Right atrium auricular region (tissue), 2 donors: ENCODE data around the gene TECPR2. TPM values are rescaled to one million over a fixed set of nuclear protein-coding genes. Genes with fewer than 3 reads are reported as not detected.

Source experiments
- DNase-seq: peaks from one replicate; pipeline ENCODE4 v3.0.0-alpha.2; 2019; ENCODE audit warnings: low spot score
- H3K27ac ChIP-seq, 2 donors: fragments of 200-600 bp; sonication (generic); 1 replicate in 1 of 2; 2 replicates in 1 of 2; pipeline ENCODE4 v1.5.1; 2016 to 2019
- H3K27me3 ChIP-seq, 2 donors: fragments of 200-600 bp; sonication (generic); one replicate each; pipeline versions ENCODE4 v1.5.1 to v1.6.0; 2017 to 2019
- H3K36me3 ChIP-seq: fragments of 200-600 bp; sonication (generic); one replicate; pipeline ENCODE4 v1.5.1; 2016
- H3K4me1 ChIP-seq, 2 donors: fragments of 200-600 bp; sonication (generic); one replicate each; pipeline versions ENCODE4 v1.5.1 to v1.6.0; 2017 to 2019
- H3K4me3 ChIP-seq, 2 donors: fragments of 200-600 bp; sonication (generic); 1 replicate in 1 of 2; 2 replicates in 1 of 2; pipeline ENCODE4 v1.5.1; 2017 to 2019; ENCODE audit warnings: mild to moderate bottlenecking in 1 of 2, moderate library complexity in 1 of 2
- H3K9me3 ChIP-seq, 2 donors: fragments of 200-600 bp; sonication (generic); one replicate each; pipeline ENCODE4 v1.5.1; 2019
- total RNA-seq, 2 donors: library from RNA; depleted of rRNA; stranded (reverse); fragments of >200 nt; gene quantifications; one replicate each; pipeline ENCODE4 v1.1.0, GENCODE V29; 2016
- TF ChIP-seq, protein P1 (sequence below), 2 donors: fragments of 200-600 bp; sonication (generic); IDR thresholded peaks; one replicate each; pipeline ENCODE4 v1.5.1; 2019; ENCODE audit warnings: antibody characterized with exemption in 2 of 2

TECPR2 gene, protein sequence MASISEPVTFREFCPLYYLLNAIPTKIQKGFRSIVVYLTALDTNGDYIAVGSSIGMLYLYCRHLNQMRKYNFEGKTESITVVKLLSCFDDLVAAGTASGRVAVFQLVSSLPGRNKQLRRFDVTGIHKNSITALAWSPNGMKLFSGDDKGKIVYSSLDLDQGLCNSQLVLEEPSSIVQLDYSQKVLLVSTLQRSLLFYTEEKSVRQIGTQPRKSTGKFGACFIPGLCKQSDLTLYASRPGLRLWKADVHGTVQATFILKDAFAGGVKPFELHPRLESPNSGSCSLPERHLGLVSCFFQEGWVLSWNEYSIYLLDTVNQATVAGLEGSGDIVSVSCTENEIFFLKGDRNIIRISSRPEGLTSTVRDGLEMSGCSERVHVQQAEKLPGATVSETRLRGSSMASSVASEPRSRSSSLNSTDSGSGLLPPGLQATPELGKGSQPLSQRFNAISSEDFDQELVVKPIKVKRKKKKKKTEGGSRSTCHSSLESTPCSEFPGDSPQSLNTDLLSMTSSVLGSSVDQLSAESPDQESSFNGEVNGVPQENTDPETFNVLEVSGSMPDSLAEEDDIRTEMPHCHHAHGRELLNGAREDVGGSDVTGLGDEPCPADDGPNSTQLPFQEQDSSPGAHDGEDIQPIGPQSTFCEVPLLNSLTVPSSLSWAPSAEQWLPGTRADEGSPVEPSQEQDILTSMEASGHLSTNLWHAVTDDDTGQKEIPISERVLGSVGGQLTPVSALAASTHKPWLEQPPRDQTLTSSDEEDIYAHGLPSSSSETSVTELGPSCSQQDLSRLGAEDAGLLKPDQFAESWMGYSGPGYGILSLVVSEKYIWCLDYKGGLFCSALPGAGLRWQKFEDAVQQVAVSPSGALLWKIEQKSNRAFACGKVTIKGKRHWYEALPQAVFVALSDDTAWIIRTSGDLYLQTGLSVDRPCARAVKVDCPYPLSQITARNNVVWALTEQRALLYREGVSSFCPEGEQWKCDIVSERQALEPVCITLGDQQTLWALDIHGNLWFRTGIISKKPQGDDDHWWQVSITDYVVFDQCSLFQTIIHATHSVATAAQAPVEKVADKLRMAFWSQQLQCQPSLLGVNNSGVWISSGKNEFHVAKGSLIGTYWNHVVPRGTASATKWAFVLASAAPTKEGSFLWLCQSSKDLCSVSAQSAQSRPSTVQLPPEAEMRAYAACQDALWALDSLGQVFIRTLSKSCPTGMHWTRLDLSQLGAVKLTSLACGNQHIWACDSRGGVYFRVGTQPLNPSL (N-terminal part only)
- 10 to 100 TPM; 13.2 to 15.5 TPM for total RNA-seq

DNA sequence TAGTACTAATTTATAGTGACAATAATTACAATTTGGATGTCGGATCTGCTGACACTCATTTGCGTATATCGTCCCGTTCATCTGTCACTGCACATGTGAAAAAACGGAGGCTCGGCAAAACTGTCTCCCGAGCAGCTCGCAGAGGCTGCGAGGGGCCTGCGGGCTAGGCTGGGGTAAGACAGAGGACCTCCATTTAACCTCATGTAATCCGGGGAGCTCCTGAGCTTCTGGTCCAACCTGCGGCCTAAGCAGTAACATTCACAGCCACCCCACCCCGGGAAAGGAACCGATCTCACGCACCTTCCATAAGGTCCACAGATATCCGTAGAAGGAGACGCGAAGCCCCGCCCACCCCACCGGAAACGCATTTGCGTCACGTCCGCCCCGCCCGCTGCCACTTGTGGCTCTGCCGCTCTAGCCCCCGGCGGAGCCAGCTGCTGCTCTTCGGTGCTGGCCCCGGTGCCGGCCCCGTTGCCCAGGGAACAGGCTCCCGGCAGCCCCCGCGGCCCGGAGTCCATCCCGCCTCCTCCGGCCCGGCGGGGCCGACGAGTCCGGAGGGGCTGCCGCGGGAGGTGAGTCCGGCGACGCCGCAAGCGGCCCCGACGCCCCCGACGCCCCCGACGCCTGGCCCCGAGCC, at the start of gene TECPR2, which contains the start of gene CINP:
Gene TECPR2 (plus strand): TSS at position 397 of the 637 bp plus-strand sequence. CDS start 13,781 bp downstream, outside the sequence.
Gene CINP (minus strand): TSS at position 346 of the 637 bp plus-strand sequence. CDS start 39 bp downstream, at position 307.
- Histone ChIP-seq H3K27ac (peak within 1 kb of the TSS; percentile 96 to 97), H3K27me3 (no peaks in the 10 kb centered on the region), H3K9me3 (no peaks in the 10 kb centered on the region), H3K4me1 (peaks cover 0 to 26% of the 10 kb centered on the region in 2 donors), H3K4me3 (peak within 1 kb of the TSS; percentile 83 to 98), H3K36me3 (peaks cover 6% of the 10 kb centered on the region)
- TF ChIP-seq, protein P1, sequence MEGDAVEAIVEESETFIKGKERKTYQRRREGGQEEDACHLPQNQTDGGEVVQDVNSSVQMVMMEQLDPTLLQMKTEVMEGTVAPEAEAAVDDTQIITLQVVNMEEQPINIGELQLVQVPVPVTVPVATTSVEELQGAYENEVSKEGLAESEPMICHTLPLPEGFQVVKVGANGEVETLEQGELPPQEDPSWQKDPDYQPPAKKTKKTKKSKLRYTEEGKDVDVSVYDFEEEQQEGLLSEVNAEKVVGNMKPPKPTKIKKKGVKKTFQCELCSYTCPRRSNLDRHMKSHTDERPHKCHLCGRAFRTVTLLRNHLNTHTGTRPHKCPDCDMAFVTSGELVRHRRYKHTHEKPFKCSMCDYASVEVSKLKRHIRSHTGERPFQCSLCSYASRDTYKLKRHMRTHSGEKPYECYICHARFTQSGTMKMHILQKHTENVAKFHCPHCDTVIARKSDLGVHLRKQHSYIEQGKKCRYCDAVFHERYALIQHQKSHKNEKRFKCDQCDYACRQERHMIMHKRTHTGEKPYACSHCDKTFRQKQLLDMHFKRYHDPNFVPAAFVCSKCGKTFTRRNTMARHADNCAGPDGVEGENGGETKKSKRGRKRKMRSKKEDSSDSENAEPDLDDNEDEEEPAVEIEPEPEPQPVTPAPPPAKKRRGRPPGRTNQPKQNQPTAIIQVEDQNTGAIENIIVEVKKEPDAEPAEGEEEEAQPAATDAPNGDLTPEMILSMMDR (IDR thresholded peaks at IDR 0.05), result no peak
- DNase-seq, result peak; percentile 98

DNA sequence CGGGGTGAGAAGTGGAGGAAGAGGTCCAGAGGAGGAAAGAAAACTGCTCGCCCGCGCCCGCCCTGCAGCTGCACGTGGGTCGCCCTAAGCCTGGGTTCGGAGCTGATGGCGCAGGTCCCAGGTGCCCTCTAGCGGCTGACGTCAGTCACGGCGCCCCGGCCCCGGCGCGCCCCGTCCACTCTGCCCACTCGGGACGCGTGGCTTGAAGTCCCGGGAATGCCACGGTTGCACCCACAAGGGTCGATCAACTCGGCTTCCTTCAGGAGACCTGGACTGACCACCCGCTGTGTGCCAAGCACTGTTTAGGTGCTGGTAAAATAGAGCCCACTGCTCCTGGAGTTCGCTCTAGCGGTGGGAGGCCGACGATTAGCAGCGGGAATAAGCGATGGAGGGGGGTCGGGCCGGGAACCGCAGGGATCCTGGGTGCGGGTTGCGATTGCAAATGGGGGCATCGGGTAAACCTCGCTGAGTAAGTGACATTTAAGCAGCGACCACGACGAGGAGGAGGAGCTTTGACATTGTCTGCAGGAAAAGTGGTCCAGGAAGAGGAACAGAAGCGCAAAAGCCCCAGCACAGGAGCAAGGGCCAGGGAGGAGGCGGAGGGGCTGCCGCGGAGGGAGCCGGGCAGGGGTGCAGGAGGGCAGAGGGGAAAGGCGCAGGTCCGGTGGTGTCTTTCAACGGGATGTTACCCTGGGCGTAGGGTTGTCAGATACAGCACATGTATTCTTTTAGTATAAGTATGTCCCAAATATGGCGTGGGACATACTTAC, 48.3 kb upstream of the TECPR2 start:
- peaks cover 0 to 29% of the 10 kb centered on the region in 2 donors for H3K4me1 ChIP-seq
- no peaks in the 10 kb centered on the region for H3K27me3 ChIP-seq
- TF ChIP-seq, protein P1 (IDR thresholded peaks at IDR 0.05), result peak; percentile 92 to 98
- DNase-seq, result peak; percentile 86
- peak overlapping the region in 1 of 2 donors; percentile 41 for H3K27ac ChIP-seq
- peak overlapping the region; percentile 23 to 50 for H3K4me3 ChIP-seq
- H3K9me3 ChIP-seq, result no peaks in the 10 kb centered on the region
- H3K36me3 ChIP-seq, result no peaks in the 10 kb centered on the region

DNA sequence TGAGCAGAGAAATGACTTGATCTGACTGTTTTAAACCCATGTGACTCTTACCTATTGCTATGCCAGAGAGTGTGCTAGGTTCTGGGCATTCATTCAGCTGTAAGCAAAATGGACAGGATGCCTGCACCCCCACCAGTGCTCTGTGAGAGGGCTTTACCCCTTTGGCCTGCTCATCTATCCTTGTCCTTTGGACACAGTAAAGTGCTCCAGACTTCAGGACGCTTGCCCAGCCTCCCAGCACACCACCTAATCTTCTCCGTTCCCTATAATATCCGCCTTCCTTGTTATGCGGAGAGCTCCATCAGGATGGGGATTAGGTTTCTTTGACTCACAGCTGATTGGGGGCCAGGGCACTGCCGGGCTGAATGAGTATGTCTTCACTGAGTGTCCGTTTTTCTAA, 47.6 kb upstream of the TECPR2 start:
- H3K9me3 ChIP-seq, result no peaks in the 10 kb centered on the region
- no peaks in the 10 kb centered on the region for H3K36me3 ChIP-seq
- DNase-seq, result no peak
- H3K27me3 ChIP-seq, result no peaks in the 10 kb centered on the region
- TF ChIP-seq, protein P1 (IDR thresholded peaks at IDR 0.05), result no peak
- no peak overlapping the region for H3K4me3 ChIP-seq
- peaks cover 0 to 30% of the 10 kb centered on the region in 2 donors for H3K4me1 ChIP-seq
- H3K27ac ChIP-seq, result no peak overlapping the region

DNA sequence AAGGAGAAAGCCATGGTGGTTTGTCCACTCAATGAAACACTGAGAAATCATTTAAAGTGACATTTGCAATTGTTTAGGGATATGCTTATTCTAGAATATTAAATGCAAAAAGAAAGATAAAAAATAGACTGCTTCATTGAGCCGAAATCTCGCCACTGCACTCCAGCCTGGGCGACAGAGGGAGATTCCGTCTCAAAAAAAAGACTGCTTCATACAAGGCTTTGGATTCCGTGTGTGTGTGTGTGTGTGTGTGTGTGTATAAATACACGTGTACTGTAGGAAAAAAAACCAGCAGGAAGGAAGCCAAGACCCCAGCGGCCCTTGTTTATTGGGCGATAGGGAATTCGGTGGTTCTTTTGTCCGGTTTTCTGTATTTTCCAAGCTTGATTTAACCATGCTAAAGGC, 46.4 kb upstream of the TECPR2 start:
- Histone ChIP-seq H3K27me3 (no peaks in the 10 kb centered on the region), H3K36me3 (no peaks in the 10 kb centered on the region), H3K4me1 (peaks cover 0 to 39% of the 10 kb centered on the region in 2 donors), H3K4me3 (peak overlapping the region; percentile 35 to 54), H3K9me3 (no peaks in the 10 kb centered on the region), H3K27ac (peak overlapping the region; percentile 95 to 98)
- TF ChIP-seq, protein P1 (IDR thresholded peaks at IDR 0.05), result no peak
- DNase-seq, result no peak
